HEK293T (cell line): ENCODE measurements around the gene ADCY2.

Source experiments
- CTCF ChIA-PET: fragments of 350-600 bp; formaldehyde crosslinking; extraction: SDS; loops from one replicate; lab custom pipeline; 2021; ENCODE audit warnings: antibody characterized with exemption, inconsistent platforms; lab: Yijun Ruan, JAX
- POLR2A ChIA-PET: fragments of 350-600 bp; formaldehyde crosslinking; extraction: SDS; loops from one replicate; lab custom pipeline; 2020; ENCODE audit warnings: antibody characterized with exemption, inconsistent platforms; lab: Yijun Ruan, JAX
- DNase-seq: peaks from one replicate; pipeline ENCODE4 v3.0.0; 2012; ENCODE audit warnings: mixed read lengths; ENCODE audit errors: extremely low spot score
- ARNT ChIP-seq: fragments of 450-650 bp; IDR thresholded peaks from 2 replicates; pipeline ENCODE4 v1.6.1; 2017; ENCODE audit warnings: mild to moderate bottlenecking
- BHLHE40 ChIP-seq: fragments of 450-650 bp; IDR thresholded peaks from 2 replicates; pipeline ENCODE4 v1.6.1; 2016; ENCODE audit warnings: mild to moderate bottlenecking, moderate library complexity, borderline replicate concordance
- CTBP1 ChIP-seq: fragments of 450-650 bp; IDR thresholded peaks from 2 replicates; pipeline ENCODE4 v1.6.1; 2016; ENCODE audit warnings: borderline replicate concordance
- ELF4 ChIP-seq: fragments of 450-650 bp; IDR thresholded peaks from 2 replicates; pipeline ENCODE4 v1.6.1; 2017; ENCODE audit warnings: antibody characterized with exemption
- FOXA1 ChIP-seq: fragments of 450-650 bp; IDR thresholded peaks from 2 replicates; pipeline ENCODE4 v1.6.1; 2016; ENCODE audit warnings: mild to moderate bottlenecking
- FOXK2 ChIP-seq: fragments of 450-650 bp; IDR thresholded peaks from 2 replicates; pipeline ENCODE4 v1.6.1; 2016; ENCODE audit warnings: mild to moderate bottlenecking
- FOXM1 ChIP-seq: fragments of 450-650 bp; IDR thresholded peaks from 2 replicates; pipeline ENCODE4 v1.6.1; 2017; ENCODE audit warnings: mild to moderate bottlenecking, borderline replicate concordance
- HDGF ChIP-seq: fragments of 450-650 bp; IDR thresholded peaks from 2 replicates; pipeline ENCODE4 v1.6.1; 2017; ENCODE audit warnings: antibody characterized with exemption, borderline replicate concordance
- L3MBTL2 ChIP-seq: fragments of 450-650 bp; conservative IDR thresholded peaks from 2 replicates; pipeline ENCODE4 v1.6.1; 2016; ENCODE audit warnings: mild to moderate bottlenecking
- LEF1 ChIP-seq: fragments of 450-650 bp; IDR thresholded peaks from 2 replicates; pipeline ENCODE4 v1.6.1; 2017; ENCODE audit warnings: mild to moderate bottlenecking, borderline replicate concordance
- NFRKB ChIP-seq: fragments of 450-650 bp; IDR thresholded peaks from 2 replicates; pipeline ENCODE4 v1.6.1; 2016; ENCODE audit warnings: mild to moderate bottlenecking, moderate library complexity
- SP1 ChIP-seq: fragments of 450-650 bp; IDR thresholded peaks from 2 replicates; pipeline ENCODE4 v1.6.1; 2017
- SUZ12 ChIP-seq: fragments of 450-650 bp; IDR thresholded peaks from 2 replicates; pipeline ENCODE4 v1.6.1; 2016; ENCODE audit warnings: mild to moderate bottlenecking
- TARDBP ChIP-seq: fragments of 450-650 bp; IDR thresholded peaks from 2 replicates; pipeline ENCODE4 v1.6.1; 2016
- ZNF384 ChIP-seq: fragments of 450-650 bp; IDR thresholded peaks from 2 replicates; pipeline ENCODE4 v1.6.1; 2016
- TF ChIP-seq, protein P1 (sequence below): fragments of 450-650 bp; IDR thresholded peaks from 2 replicates; pipeline ENCODE4 v1.6.1; 2016

Gene ADCY2

DNA sequence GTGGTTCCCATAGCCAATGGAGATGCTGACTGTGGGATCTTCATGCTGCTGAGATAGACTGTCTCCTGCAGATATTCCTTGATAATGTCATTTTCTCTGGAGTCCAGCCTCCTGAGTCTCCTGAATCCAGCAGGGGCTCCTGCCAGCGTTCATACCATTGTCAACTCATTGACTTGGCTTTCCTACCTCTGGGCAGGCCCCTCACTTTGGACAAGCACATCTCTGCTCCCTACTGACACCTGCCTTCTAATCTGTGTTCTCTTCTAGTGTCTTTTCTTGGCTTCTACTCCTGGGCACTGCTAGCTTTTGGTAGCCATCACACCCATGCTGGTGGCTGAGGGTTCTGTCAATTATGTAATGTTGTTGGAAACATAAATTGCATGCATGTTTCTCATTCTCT lies 138.0 kb downstream of the ADCY2 start:
- CTCF ChIA-PET, result no interaction called here

DNA sequence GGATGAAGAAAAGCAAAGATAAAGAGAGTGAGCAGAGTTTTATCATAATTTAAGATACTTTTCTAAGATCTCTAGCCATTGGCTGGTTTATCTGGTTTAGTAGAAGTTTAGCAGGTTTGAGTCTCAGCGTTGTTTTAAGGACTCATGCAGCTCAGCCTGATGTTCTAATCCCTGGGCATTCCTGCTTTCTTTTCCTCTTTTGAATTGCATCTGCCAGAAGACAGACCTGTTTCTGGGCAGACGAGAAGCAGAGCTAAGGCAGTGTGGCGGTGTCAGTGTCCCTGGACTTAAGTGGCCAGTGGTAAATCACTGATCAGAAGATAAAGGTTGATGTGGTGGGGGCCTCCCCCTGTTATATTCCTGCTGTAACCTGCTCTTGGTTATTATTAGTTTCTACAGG lies 138.6 kb downstream of the ADCY2 start:
- no peak for DNase-seq
- CTCF ChIA-PET, result no interaction called here
- no peak for TF ChIP-seq FOXA1
- TF ChIP-seq CTBP1, result no peak
- TF ChIP-seq SP1, result no peak
- TF ChIP-seq ELF4, result no peak
- no peak for TF ChIP-seq ARNT
- TF ChIP-seq NFRKB, result no peak
- TF ChIP-seq, protein P1, sequence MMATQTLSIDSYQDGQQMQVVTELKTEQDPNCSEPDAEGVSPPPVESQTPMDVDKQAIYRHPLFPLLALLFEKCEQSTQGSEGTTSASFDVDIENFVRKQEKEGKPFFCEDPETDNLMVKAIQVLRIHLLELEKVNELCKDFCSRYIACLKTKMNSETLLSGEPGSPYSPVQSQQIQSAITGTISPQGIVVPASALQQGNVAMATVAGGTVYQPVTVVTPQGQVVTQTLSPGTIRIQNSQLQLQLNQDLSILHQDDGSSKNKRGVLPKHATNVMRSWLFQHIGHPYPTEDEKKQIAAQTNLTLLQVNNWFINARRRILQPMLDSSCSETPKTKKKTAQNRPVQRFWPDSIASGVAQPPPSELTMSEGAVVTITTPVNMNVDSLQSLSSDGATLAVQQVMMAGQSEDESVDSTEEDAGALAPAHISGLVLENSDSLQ, result no peak
- TF ChIP-seq FOXK2, result no peak
- TF ChIP-seq HDGF, result no peak
- no peak for TF ChIP-seq SUZ12
- no peak for TF ChIP-seq BHLHE40
- TF ChIP-seq ZNF384, result no peak
- no peak for TF ChIP-seq LEF1
- TF ChIP-seq TARDBP, result no peak
- TF ChIP-seq L3MBTL2, result no peak
- no peak for TF ChIP-seq FOXM1
- POLR2A ChIA-PET, result no interaction called here

More for the DNA sequence above, 138.0 kb downstream of the ADCY2 start:
- POLR2A ChIA-PET, result no interaction called here
- DNase-seq, result no peak
- no peak for TF ChIP-seq LEF1
- TF ChIP-seq HDGF, result no peak
- TF ChIP-seq BHLHE40, result no peak
- no peak for TF ChIP-seq FOXA1
- no peak for TF ChIP-seq CTBP1
- TF ChIP-seq ELF4, result no peak
- no peak for TF ChIP-seq SP1
- no peak for TF ChIP-seq FOXM1

DNA sequence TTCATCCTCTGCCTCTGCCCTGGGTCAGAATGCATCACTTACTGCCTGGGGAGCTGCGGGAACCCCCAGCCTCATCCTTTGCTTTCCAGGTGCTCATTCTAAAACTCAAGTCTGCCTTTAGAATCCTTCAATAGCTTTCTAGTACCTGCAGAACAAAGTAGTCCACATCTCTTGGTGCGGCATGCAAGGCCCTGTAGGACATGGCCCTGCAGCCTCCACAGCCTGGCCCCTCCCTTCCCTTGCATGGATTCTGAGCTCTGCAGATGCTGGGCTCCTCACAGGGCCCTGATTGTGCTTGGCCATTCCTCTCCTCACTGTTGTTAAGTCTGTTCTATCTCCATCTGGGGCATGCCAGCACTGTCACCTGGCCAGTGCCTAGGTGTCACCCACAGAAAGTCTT lies 141.6 kb downstream of the ADCY2 start:
- no peak for TF ChIP-seq L3MBTL2
- TF ChIP-seq TARDBP, result no peak
- no peak for TF ChIP-seq CTBP1
- no peak for TF ChIP-seq ARNT
- TF ChIP-seq SUZ12, result no peak
- TF ChIP-seq HDGF, result no peak
- TF ChIP-seq, protein P1, result no peak
- no peak for TF ChIP-seq FOXK2
- TF ChIP-seq FOXM1, result no peak
- TF ChIP-seq FOXA1, result no peak
- TF ChIP-seq BHLHE40, result no peak
- TF ChIP-seq LEF1, result no peak
- no peak for TF ChIP-seq NFRKB
- no peak for TF ChIP-seq ELF4
- TF ChIP-seq ZNF384, result no peak
- no peak for TF ChIP-seq SP1
- DNase-seq, result no peak
- POLR2A ChIA-PET, result no interaction called here
- CTCF ChIA-PET, result no interaction called here

DNA sequence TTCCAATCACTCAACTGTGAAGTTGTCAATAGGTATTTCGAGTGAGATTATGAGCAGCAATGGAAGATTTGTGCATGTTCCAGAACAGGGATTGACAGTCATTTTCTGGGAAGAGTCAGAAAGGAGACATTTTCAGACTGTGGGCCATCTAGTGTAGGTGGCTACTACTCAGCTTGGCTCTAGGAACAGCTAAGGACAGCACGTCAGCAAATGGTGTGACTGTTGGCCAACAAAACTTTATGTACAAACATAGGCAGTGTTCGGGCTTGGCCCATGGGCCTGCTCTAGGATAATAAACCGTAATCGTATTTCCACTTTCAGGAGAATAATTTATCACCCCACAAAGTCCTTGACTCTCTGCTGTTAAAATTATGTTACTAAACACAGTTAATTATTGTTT lies 143.6 kb downstream of the ADCY2 start:
- DNase-seq, result no peak
- no peak for TF ChIP-seq CTBP1
- TF ChIP-seq SUZ12, result no peak
- no peak for TF ChIP-seq HDGF
- TF ChIP-seq ZNF384, result no peak
- TF ChIP-seq L3MBTL2, result no peak
- CTCF ChIA-PET, result no interaction called here
- POLR2A ChIA-PET, result no interaction called here

DNA sequence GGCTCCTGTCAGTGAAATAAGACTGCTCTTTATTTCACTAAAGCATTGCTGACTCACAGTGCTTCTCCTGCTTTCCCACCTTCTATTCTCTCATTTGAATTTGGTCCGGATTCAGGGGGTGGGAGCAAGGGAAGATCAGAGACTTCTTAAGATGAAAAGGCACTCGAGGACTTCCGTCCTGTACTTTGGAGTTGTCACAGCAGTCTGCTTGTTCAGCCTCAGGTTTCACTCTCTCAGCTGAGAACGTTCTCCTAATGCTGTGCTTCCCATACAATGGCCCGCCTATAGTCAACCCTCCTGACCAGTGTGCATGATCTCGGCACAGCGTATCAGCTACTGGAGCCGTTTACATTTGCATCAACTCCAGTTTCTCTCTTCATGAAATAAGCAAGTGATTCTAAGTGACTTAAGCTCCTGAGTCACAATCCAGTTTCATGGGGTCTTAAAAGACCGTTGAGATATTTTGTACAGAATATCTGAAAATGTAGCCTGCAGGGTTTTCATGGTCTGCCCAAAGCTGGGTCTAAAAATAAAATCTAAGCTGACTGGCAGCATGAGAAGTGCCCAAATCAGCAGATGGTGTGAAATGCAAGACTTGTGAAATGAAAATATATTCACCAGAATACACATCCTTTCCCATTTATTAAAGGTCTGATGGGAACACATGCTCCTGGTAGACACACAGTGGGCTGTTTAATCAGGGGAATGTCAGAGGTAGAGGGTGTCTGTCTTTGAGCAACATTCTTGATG lies 145.0 kb downstream of the ADCY2 start:
- ChIA-PET CTCF (no interaction called here), POLR2A (no interaction called here)
- TF ChIP-seq FOXM1 (no peak), TARDBP (no peak), BHLHE40 (no peak), SUZ12 (no peak), CTBP1 (no peak), FOXK2 (no peak), ARNT (no peak), L3MBTL2 (no peak), ELF4 (no peak), FOXA1 (no peak), ZNF384 (no peak), NFRKB (no peak), HDGF (no peak), LEF1 (no peak), SP1 (no peak)
- TF ChIP-seq, protein P1, result no peak
- DNase-seq, result no peak

DNA sequence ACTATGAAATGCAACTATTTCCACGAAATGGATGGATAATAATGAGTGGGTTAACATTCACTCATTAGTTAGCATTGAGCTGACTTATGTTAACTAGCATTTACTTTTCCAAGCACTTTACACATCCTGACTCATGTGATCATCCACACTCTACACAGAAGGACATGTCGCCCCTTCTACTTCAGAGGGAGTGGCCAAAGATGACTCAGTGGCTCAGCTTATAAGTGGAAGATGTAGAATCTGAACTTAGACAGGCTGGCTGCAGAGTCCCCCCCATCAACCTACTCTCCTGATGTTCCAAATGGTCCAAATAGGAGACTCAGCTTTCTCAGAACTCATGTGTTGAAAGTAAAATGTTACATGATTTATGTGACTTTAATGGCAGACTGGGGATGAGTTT lies 146.0 kb downstream of the ADCY2 start:
- DNase-seq, result no peak
- ChIA-PET CTCF (no interaction called here), POLR2A (no interaction called here)
- TF ChIP-seq BHLHE40, result no peak
- TF ChIP-seq L3MBTL2, result no peak
- no peak for TF ChIP-seq ZNF384
- no peak for TF ChIP-seq FOXA1
- TF ChIP-seq, protein P1, result no peak
- TF ChIP-seq SUZ12, result no peak
- no peak for TF ChIP-seq LEF1
